GM10266 (cell line): Measurements from ENCODE around the gene GIMD1.
A peak's percentile ranks its signal among the peaks of the same experiment; 100 is the strongest.

Source experiments
- DNase-seq: peaks from one replicate; pipeline ENCODE4 v3.0.0; 2012; ENCODE audit errors: extremely low spot score
- TF ChIP-seq, protein P1 (sequence below): IDR thresholded peaks from 2 replicates; pipeline ENCODE4 v1.5.1; 2012; ENCODE audit warnings: mild to moderate bottlenecking, low read depth; ENCODE audit not compliant: control insufficient read depth, insufficient read depth; ENCODE audit errors: missing control alignments

The GIMD1 gene

DNA sequence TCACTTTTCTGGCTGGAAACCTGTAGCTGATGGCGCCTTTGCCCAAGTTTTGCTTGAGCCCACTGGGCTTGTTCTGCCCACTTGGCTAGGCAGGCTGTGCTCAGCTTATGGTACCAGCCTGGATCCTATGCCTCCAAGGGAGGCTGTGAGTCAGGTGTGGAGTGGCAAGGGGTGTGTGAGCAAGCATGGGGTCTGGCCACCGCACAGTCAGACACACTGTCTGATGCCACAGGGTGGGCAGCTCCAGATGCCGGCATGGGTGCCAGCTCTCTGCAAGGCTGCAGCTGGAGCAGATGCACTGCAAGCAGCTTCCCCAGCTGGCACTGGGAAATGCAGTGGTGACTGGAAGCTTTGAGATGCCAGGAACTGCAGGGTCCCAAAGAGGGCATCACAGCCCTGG lies 16.3 kb upstream of the GIMD1 start:
- TF ChIP-seq, protein P1, sequence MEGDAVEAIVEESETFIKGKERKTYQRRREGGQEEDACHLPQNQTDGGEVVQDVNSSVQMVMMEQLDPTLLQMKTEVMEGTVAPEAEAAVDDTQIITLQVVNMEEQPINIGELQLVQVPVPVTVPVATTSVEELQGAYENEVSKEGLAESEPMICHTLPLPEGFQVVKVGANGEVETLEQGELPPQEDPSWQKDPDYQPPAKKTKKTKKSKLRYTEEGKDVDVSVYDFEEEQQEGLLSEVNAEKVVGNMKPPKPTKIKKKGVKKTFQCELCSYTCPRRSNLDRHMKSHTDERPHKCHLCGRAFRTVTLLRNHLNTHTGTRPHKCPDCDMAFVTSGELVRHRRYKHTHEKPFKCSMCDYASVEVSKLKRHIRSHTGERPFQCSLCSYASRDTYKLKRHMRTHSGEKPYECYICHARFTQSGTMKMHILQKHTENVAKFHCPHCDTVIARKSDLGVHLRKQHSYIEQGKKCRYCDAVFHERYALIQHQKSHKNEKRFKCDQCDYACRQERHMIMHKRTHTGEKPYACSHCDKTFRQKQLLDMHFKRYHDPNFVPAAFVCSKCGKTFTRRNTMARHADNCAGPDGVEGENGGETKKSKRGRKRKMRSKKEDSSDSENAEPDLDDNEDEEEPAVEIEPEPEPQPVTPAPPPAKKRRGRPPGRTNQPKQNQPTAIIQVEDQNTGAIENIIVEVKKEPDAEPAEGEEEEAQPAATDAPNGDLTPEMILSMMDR, result no peak
- DNase-seq, result no peak

DNA sequence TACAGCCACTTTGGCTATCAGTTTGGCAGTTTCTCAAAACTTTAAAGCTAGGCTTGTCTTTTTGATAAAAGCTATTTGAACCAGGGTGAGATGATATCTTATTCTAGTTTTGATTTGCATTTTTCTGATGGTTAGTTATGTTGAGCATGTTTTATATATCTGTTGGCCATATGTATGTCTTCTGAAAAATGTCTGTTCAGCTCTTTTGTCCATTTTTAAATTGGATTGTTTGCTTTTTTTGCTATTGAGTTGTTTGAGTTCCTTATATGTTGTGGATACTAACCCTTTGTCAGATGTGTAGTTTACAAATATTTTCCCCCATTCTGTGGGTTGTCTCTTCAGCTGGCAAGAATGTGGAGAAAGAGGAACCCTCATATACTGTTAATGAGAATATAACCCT lies 11.6 kb upstream of the GIMD1 start:
- no peak for DNase-seq
- TF ChIP-seq, protein P1, result no peak

DNA sequence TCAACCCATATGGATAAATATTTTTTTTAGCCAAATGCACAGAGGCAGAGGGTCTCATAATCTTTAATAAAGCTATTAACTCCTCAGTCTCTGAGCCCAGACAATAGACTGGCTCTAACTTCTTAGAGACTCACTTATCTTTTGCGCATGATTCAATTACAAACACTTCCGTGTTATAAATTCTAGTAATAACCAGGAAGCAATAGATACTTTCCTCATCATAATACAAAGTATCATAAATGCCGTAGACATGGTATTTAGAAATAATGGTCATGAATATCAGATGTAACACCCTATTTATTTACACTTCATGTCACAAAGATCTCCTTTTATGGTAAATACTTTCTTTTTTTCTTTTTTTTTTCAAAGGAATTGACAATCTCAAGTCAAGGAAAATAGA lies 4.4 kb upstream of the GIMD1 start:
- no peak for DNase-seq
- TF ChIP-seq, protein P1, result no peak

DNA sequence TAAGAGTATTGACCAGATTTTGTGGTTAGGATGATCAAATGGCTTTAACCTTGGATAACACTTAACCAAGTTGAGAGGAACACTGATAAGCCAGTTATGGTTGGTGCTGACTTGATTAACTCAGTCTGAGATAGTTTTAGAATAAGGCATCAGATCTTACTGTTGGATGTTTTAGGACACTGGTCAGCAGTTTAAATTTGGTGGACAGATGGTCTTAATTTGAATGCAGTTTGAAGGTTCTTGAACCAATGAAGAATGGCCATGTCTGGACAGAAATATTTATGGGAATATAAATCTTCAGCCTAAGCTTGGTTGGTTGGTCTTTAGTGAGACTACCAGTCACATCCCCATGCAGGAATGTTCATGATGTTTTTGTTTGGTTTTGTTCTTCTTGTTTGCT lies 2.6 kb upstream of the GIMD1 start:
- TF ChIP-seq, protein P1, result no peak
- DNase-seq, result no peak

DNA sequence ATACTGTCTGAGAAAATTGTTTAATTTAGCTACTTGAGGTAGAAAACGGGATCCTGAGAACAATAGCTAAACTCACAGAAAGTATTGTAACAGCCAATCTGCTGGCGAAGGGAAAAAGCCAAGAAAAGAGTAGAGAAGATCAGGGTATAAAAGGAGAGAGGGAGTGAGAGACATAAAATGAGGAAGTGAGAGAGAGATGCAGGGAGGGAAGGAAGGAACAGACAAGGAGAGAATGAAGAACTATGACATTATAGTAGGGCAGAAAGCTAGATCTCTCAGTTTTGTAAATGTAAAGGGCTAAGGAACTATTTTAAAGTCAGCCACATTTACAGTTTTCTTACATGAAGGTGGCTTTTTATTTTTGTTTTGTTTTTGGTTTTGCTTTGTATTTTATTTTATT lies 1.6 kb upstream of the GIMD1 start:
- no peak for DNase-seq

DNA sequence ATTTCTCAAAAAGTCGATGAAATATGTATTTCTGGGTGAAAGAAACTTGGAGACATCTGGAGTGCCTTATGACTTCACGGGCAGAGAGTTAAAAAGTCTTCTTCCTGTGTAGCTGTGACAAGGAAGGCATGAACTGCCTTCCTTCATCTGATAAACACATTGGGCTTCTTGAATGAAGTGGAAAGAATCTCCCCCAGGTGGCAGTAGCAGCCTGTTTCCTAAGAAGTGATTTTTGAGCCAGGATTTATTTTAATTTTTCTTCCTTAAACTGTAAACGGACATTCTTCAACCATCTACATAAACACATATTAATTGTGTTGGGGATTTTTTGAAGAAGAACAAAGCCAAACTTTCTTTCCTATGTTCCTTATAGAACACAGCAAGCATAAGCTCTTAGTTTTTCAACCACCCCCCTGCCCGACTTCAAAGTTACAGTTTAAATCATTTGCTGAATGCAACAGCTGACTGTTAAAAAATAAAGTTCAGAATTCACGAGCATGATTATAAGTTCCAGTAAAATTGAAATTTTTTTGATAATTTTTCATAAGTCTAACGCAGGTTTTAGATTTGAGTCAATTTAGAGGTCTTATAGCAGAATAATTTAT lies 980 bp upstream of the GIMD1 start:
- peak; percentile 19 for DNase-seq
- TF ChIP-seq, protein P1, result peak; percentile 59

More for the DNA sequence above, 1.6 kb upstream of the GIMD1 start:
- TF ChIP-seq, protein P1, result no peak

DNA sequence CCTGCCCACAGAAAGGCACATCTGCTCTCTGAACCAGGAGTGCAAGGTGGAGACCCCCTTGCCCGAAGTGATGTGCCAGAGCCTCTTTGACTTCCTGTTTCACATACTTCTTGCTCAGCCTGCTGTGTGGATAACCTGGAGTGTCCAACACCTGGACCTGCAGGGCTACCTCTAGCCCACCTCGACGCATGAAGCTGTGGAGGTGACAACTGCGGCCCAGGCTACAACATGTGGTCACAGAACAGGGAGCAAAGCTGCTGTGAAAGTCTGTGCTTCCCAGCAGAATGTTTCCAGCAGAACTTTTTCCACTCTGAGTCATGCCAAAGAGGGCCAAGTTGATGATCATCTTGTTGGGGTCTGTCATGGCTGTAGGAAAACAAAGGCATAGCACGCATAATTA lies 1.5 kb downstream of the GIMD1 start:
- TF ChIP-seq, protein P1, result no peak
- DNase-seq, result no peak
